ENCODE data around the gene RREB1.

RREB1 gene

DNA sequence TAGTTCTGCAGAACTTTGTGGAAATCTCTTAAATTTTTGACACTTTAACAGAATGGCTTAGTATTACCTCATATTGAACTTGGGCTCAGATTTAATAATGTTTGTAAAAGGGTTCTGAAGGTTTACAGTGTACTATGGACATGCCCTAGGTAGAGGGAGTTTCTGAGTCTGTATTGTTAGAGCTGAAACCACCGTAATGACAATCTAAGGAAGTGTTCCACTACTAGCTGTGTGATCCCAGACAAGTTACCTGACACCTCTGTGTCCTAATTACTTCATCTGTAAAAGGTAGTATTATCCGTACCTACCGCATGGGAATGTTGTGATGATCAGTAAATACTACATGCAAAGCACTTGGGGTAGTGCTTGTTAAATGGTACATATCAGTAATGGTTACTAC, 86.9 kb downstream of the RREB1 start:
- DNase-seq (ENCODE audit: low read depth, low spot score): no peak

DNA sequence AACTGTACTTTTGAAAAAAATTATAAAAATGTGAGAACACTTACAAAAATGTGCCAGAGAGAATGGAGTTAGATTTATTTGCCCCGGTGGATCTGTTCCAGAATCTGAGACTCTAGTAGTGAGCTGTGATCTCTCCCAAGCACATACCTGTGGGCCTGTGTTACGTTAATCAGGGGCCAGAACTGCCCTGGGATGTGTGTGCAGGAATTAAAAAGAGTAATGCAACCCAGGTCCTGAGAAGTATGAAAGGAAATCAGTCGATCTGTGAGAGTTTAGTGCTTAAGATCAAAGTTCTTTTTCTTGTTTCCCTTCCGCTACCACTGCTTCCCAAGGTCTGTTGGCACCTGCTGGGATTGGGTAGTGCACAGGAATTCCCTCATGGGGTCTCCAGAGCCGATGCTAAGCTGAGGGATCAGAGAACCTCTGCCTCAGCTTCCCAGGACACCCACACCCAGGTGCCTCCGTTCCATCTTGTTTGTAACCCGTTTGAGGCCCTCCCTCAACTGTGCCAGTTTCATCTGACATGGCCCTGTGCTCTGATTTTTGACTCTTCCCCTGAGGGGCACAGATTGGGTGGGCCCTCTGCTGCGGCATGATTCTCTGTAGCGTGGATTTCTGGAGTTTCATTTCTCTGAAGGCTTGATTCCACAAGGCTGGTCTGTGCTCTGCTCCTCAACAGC, 87.7 kb downstream of the RREB1 start:
- no peak for DNase-seq (ENCODE audit: low read depth, low spot score)

DNA sequence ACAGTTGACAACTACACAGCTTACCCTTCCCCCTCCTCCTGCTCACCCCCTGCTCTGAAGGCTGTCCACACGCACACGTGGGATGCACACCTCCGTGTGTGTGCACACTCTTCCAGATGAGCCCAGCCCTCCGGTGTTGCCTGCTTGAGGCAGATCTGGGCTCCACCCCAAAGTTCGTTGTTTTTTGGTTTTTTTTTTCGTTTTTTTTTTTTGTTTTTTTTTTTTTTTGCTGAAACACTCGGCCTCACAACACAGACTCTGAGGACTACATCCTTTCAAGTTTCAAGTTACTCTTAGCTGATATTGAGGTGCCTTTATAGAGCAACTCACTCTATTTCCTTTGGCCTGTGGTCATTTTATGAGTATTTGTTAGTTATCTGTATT, 88.2 kb downstream of the RREB1 start:
- DNase-seq (ENCODE audit: low read depth, low spot score): no peak

DNA sequence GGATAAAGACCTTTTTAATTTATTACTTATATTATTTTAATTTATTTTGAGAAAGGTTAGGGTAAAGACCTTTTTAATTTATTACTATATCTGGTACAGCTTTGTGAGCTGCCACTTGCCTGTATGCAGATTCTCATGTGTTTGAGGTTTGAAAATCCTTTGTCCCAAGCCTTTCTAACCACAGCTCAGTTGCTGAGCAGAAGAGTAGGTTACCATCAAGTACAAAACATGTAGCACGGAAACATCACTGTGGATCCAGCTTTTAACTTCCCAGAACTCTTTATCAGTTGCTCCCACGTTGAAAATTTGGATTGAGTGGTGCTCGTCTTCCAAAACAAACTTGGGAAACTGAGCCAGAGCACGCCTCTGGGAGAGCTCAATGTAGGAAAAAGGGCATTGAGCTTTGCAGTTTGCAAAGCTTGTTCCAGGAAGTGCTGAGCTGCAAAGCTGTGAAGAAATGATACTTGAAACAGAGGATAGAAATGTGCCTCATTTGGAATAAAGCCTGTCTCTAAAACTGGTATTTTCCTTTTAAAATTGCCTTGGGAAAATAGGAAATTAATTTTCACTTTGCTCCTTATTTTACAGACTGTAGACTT, 89.0 kb downstream of the RREB1 start:
- DNase-seq (ENCODE audit: low read depth, low spot score): no peak

DNA sequence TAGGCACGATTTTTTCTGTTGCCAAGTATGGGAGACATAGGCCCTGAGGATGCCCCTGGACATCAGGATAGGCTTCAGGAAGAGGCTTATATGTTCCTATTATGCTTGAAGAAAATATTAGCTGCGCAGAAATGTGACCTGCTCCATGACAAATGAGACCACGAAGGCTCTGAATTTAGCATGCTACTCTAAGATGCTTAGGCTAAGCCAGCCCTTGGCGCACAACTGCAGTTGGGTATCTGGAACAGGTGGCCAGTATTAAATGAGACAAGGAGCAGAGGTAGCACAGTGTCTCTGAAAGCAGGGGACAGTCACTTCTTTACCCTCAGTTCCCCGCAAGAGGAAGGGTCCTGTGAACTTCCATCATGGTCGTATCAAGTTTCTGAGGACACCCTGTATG, 90.0 kb downstream of the RREB1 start:
- no peak for DNase-seq (ENCODE audit: low read depth, low spot score)

DNA sequence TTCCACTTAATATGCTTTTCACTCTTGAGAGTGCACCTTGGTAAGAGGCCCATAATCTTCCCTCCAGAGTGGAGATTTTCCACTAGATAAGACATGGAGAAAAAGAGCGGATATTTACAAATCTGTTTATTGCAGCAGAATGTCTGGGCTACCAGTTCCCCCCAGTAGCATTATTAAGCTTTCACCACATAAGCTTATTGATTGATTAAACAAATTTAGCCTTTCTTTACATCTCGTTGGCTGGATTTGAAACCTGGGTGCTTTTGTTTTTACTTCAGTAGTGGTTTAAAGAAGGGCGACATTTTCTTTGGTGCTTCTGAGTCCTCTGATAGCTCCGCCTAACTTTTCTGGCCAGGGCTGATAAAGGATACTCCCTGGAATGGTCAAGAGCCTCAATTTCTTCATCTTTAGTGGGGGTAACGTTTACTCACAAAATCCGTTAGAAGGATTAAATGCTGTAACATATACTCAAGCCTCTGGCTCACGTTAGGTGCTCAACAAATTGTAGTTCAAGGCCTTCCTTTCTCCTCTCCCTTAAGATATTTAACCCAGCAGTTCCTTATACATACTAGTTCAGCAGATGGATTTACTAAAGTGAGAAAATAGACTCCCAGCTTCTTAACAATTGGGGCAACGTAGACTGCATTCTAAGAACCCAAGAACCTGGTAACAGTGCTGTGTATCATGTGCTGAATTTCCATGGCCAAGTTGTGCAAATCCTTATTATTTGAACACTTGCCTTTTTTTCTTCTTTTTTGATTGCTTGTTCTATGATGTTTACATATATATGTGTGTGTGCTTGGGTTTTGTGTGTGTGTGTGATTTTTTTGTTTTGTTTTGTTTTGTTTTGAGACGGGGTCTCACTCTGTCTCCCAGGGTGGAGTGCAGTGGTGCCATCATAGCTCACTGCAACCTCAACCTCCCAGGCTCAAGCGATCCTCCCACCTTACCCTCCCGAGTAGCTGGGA, 91.4 kb downstream of the RREB1 start:
- DNase-seq (ENCODE audit: low read depth, low spot score): no peak

DNA sequence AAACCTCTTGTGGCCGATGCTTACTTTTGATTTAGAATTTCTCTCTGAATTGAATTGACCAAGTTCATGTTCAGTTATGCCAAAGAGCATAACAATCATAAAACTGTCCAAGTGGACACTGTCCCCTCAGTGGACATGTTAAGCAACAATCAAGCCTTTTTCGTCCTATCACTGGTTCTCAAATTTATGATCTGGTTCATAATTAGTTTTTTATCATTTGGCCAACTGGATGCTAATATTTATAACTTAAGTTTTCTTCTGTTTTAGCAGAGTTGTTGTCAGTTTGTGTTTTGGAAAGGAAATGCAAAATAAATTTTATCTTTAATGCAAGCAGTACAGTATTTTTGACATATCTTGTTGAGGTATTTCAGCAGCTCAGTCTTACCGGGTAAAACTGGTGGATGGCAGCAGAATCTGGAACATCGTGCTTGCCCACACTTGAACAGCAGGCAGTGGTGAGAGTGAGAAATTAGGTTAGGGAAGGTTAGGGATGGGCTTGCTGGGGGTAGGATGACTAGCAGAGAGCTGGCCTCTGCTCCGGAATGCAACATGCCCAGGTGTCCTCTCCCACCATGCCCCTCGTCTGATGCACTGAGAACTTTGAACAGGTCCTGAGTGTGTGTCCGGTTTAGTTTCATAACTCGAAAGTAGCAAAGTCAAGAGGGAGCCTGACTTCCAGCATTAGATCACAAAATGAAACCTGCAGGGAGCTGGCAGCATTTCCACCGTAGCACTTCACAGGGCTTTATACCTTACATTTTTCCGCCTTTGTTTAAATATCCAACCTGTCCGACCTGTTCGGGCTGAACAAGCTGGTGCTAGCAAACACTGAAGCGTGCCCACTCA, 93.1 kb downstream of the RREB1 start:
- no peak for DNase-seq (ENCODE audit: low read depth, low spot score)

DNA sequence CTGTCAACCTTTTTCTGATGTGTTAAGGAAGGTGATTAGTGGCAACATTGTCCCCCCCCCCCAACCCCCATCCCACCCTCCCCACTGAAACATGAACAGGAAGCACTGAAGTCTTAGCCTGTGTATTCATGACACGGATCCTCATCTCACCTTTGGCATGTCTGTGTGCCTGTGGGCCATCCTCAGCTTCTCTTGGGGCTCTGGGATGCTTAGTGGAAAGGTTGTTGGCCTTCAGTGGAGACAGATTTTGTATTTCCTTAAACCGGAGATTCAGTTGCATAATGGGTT, 93.6 kb downstream of the RREB1 start:
- DNase-seq (ENCODE audit: low read depth, low spot score): no peak

DNA sequence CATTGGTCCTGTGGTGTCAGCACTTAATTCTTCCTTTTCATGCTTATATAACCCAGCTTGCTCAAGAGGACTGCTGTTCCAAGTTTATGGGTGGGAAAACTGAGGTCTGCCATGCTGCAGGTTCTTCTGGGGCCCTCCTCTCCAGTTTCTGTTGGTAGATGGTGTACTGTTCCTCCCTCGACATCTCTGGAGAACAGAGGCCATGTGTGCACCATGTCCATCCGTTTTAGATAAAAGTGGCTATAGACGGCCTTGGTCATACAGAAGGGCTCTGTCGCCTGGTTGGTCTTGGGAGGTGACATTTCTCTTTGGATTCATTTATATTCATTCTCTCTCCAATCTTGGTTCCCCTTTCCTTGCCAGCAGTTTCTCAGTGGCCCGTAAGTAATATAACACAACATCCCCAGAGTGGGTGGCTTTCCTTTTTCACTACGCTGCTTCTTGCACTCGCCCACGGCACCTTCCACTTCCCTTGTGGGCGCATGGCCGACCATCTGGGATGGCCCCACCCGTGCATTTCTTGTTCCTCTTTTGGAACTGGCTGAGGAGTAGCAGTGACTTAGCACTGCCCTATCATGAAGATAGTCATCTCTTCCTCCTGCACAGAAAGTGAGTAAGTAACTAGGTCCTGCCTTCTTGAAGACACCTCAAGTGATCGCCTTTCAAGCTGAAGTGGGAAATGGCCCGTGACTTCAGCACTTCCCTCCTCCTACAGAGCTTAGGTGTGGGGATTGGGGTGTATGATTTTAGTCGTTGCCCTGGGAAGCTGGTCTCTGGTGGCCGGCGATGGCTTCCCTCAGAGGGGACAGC, 94.2 kb downstream of the RREB1 start:
- no peak for DNase-seq (ENCODE audit: low read depth, low spot score)

DNA sequence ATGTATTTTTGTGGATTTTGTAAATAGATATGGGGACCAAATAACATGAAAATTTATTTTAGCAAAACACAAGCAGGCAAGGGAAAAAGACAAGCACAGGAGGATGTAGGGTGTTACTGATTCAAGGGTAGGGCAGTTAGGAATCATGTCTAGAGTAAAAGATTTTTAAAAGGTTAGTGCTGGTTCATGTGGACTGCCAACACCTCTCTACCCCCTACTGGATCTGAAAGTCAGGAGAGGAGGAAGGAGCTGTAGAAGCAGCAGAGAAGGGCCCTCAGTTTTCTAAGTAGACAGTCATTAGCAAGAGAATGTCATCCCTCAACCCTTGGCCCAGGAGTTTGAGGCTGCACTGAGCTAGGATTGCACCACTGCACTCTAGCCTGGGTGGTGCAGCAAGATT, 95.2 kb downstream of the RREB1 start:
- no peak for DNase-seq (ENCODE audit: low read depth, low spot score)

DNA sequence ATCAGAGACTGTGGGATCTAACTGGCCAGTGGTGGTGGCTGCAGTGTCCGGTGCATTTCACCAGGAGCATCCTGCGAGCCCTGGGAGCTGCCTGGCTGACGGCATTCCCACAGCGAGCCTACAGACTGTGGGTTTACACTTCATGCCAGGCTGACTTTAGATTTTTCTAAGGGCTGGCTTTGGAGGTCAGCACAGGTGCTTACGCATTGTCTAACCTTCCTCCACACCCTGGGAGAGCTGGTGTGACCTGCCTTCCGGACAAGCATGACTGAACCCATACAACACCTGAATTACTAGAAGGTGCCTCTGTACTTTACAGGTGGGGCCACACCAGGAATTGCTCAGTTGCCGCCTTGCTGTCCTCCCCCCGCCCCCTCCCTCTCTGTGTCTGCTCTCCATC, 96.2 kb downstream of the RREB1 start:
- DNase-seq (ENCODE audit: low read depth, low spot score): no peak

DNA sequence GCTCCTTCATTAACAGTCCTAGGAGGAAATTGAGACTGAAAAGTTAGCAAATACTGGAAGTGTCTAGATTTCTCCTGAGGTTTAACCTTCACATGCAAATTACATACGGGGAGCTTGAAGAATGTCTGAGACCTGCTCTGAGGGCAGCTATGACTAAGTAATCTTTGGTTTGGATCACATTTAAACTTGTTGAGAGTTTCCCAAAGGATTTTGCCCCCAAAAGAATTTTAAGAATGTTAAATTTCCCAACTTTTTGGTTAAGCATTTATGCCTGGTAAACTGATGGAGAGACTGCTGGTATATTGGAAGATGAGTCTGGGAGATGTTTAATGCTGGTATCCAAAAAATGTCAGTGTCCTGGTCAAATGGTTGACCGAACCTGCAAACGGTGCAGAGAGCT, 97.0 kb downstream of the RREB1 start:
- no peak for DNase-seq (ENCODE audit: low read depth, low spot score)

DNA sequence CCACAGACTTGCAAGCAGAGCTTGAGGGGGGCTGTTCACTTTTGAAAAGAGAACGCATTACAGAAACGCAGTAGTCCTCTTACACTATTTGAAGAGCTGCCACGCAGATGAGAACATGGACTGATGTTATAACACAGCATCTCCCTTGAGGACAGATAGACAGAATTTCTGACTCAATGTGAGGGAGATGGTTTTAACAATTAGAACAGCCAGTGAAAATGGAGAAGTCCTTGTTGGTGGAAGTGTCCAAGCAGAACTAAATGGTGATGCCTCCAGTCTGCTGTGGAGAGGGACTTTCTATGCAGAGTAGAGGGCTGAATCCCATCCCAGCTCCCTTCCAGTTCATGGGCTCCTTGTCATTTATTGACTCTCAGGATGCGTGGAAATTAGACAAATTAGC, 100.0 kb downstream of the RREB1 start:
- DNase-seq (ENCODE audit: low read depth, low spot score): no peak

DNA sequence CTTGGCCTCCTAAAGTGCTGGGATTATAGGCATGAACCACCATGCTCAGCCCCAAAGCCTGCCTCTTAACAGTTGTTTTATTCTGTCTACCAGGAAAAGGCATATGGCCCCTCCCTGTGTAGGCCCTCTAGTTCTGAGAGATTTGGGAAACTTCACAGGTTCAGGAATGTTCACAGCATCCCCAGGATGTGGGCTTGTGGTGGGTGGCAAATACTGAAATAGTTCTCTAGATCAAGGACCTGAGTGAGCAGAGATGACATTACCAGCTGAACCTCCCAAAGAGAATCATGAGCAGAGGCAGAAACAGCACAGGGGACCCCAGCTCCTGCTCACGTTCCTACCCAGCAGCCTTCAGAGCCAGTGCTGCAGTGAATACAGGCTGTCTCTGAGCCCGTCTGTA, 105.7 kb downstream of the RREB1 start:
- no peak for DNase-seq (ENCODE audit: low read depth, low spot score)

DNA sequence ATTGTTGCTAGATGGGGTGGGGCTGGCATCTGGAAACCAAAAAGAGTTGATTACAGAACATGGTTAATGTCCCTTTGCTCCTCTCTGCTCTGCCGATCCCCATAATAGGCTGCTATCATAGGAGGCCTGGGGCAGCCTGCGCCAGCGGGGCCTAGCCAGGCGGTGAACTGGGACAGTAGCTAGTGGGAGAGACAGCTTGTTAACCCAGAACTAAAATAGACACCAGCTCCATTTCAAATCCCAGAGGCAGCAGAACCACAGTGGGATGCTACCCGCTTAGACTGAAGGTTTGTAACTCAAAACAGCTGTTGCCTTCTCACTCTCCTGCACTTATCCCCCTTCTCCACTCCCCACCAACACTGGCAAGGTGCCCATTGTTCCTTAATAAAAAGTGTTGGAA, 106.7 kb downstream of the RREB1 start:
- DNase-seq (ENCODE audit: low read depth, low spot score): no peak

DNA sequence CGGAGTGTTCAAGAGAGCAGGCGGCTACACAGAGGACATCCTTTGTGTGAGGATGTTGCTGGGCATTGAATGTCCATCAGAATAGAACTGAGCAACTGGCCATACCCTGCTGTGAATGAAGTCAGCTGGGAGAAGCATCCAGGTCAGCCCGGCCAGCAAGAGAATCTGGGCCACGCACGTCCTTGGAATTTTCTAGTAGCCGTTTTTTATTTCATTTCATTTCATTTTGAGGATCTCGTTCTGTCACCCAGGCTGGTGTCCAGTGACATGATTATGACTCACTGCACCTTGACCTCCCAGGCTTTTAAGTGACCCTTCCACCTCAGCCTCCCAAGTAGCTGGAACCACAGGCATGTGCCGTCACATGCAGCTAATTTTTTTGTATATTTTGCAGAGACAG, 107.4 kb downstream of the RREB1 start:
- DNase-seq (ENCODE audit: low read depth, low spot score): no peak

DNA sequence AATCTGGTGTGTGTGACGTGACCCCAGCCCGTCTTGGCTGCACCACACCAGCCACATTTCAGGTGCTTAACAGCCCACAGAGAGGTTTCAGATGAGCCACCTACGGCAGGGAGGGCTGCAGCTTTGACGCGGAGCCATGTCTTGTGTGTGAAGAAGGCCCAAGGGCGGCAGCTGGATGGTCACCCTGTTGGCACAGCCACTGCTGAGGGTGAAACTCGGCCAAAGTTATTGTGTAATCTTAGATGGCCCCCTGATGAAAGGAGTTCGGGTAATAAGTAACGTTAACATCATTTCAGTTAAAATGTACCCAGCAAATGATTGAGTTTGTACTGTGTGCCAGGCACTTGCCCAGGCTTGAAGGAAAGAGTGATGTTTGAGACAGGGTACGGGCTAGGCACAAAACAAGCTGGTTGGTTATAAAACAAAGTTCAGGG, 108.1 kb downstream of the RREB1 start:
- DNase-seq (ENCODE audit: low read depth, low spot score): no peak

DNA sequence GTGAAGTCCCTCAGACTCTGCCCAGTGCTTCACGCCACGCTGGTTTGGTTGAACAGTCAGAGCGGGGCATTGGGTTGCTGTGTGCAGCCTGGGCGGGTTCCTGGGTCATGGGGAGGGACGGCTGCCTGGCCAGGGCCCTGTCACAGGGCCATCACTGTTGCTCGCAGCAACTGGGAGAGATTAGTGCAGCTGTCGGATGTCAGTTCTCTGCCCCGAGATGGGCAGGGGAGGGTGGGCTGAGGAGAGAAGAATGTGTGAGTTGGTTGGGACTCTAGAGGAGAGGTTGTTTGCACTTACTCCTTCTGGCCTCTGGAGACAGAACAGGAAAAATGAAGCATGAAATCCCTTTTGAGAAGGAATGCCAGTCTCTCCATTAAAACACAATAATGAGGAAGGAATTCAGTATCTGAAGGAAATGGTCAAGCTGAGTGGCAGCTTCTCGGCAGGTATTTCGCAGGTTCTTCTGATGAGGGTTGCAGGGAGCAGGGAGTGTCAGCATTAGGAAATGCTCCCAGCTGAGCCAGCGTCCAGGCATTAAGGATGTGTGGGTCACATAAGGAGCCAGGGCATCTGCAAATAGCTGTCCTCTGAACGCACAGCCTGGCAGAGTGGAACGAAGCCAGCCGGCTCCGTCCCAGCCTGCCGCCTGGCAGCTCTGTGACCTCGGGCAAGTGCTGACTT, 109.3 kb downstream of the RREB1 start:
- no peak for DNase-seq (ENCODE audit: low read depth, low spot score)

DNA sequence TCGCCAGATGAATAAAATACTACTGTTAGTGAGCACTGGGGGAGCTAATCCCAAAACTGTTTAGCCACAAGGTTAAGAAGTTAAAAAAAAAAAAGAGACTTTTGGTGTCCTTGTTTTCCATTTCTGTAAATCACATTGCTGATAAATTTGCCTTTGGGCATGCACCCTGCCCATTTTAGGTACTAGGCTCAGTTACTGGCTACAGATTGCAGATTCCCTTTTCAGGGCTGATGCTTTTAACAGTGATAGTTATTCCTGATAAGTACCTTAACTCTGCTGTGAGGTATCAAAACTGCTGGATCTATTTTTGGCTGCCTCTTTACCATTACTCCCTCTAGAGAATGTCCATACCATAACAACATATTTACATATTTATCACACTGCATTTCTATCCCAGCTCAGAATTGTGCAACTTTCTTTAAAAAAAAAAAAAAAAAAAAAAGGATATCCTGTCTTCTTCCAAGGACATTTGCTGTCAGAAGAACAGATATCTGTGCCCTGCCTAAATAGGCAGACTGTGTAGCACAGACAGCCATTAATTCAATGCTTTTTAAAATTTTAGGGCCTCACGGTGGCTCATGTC, 110.7 kb downstream of the RREB1 start:
- DNase-seq (ENCODE audit: low read depth, low spot score): no peak

DNA sequence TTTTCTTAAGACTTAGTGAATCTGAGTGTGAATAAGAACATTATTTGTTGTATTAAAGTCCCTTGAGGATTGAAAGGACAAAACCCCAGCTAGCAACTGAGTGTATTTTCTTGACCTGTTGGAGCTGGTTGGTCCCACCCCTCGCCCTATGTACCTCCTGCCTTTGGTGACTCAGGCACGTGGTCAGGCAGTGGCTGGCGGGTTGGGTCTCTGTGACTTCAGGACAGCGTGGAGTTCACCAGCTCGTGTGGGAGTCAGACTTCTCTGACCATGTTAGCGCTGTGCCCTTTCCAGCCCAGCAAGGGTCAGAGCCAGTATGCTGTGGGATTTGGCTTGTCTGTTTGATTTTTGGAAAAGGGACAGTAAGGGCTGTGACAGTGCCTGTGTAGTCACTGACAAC, 111.5 kb downstream of the RREB1 start:
- DNase-seq (ENCODE audit: low read depth, low spot score): no peak

Measured in activated CD4-positive, CD25-positive, alpha-beta regulatory T cell treated with anti-CD3 and anti-CD28 coated beads, Interleukin-2, amount 50 U/mL, for 16 hours (primary cell).